Right lung (tissue), 5 donors: Measurements from ENCODE around the gene ISG20. TPM values are rescaled to one million over a fixed set of nuclear protein-coding genes. Genes with fewer than 3 reads are reported as not detected.

Experiments
- DNase-seq, 2 donors: peaks; one replicate each; pipeline ENCODE4 v3.0.0-alpha.2; 2013
- polyA plus RNA-seq, 5 donors: library from polyadenylated mRNA; unstranded; fragments of 120-200 nt; gene quantifications; one replicate each; pipeline versions ENCODE4 v1.2.1 to v1.2.3, GENCODE V29; 2013; ENCODE audit warnings: inconsistent platforms in 1 of 5, low replicate concordance in 1 of 5; ENCODE audit not compliant: insufficient read length in 5 of 5, insufficient read depth in 1 of 5

The ISG20 gene
- polyA plus RNA-seq, 5 donors: 0.79 to 2.6 (median 1.0) TPM

GRCh38 chr15:88653200-88654064 lies 14.6 kb downstream of the ISG20 start:
- no peak for DNase-seq

- DNase-seq: no peak
Measured at GRCh38 chr15:88654430-88655102, 15.8 kb downstream of the ISG20 start.

DNA sequence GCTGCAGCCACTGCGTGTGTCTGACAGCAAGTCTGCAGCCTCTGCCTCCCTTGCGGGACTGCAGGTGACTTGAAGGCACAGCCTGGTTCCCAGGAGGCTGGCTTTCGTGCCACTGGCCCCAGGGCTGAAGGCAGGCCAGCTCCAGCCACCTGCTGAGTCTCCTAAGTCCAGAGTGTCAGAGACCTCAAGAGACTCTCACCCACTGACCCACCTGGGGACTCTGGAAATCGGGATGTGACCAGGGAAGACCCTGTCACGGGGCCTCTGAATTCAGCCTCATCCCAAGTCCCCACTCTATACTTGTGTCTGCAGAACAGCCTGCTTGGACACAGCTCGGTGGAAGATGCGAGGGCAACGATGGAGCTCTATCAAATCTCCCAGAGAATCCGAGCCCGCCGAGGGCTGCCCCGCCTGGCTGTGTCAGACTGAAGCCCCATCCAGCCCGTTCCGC lies 16.3 kb downstream of the ISG20 start:
- no peak for DNase-seq

DNA sequence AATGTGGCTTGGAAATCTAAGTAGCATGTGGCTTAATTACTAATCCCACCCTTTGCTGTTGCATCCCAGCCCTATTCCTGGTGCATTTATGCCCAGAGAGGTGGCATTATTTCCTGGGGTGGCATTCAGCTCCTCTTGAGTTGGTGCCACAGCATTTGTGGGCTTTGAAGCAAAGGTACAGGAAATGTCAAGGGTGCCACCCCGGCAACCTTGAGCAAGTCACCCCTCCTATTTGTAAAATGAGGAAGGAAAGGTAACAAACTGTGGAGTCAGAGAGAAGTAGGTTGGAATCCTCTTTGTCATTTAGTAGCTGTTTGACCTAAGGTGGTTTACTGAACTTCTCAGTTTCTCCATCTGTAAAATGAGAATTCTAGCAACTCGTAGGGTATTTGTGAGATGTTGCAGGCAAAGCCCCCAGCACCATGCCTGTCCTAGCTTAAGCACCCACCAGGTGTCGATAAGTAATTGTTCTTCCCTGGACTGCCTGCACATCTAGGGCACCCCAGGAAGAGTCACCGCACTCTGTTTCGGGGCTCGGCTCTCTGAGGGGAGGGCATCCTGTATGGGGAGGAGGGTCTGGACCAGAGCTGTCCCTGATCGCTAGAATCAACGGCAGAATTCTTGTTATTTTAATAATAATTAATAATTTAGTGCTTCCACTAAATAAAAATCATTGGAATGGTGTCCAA lies 17.1 kb downstream of the ISG20 start:
- DNase-seq: no peak

DNA sequence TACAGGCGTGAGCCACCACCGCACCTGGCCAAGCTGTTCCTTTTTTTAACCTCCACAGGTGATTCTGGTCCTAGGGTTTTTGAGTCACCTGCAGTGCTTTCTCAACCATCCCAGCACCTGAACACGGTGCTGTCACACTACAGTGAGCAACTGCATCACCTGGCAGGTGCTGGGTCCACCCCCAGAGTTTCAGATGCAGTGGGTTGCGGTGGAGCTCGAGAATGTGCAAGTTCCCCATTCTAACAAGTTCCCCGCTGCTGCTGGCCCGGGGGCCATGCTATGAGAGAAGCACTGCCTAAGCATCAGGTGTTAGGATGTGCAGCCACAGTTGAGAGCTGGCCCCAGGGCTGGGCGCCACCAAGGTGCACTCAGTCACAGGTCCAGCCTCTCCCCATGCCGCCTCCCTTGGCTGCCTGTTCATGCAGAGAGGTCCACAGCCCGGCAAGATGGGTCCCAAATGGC lies 18.0 kb downstream of the ISG20 start:
- no peak for DNase-seq

DNA sequence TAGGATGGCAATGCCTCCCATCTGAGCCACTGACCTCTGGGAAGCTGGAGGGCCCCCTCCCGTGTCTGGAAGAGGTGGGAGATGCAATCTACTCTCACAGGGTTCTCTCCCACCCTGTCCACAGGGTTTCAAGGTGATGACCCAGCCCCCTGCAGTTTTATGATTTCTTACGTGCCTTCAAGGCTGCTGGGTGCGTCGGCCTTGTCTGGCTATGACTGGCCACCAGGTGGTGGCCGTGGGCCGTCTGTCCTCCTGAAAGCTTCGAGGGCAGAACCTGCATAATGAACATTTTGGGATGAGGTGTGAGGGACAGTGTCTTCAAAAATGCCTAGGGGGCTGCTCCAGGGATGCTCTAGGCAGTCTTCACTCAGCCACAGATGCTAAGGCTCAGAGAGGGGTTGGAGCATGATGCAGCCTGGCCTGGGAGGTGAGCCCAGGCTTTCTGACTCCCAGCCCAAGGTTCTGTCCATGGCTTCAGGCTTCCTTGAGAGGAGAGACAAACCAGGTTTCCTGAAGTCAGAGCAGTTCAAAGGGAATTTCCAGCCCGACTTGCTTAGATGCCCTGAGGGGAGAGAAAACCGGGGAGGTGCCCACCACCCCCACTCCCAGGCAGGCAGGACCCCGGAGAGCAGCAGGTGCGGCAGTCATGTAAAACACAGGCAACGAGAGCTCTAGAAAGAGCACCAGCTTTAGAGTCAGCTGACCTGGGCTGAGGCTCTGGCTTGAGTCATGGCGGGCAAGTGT lies 18.7 kb downstream of the ISG20 start:
- DNase-seq: no peak

DNA sequence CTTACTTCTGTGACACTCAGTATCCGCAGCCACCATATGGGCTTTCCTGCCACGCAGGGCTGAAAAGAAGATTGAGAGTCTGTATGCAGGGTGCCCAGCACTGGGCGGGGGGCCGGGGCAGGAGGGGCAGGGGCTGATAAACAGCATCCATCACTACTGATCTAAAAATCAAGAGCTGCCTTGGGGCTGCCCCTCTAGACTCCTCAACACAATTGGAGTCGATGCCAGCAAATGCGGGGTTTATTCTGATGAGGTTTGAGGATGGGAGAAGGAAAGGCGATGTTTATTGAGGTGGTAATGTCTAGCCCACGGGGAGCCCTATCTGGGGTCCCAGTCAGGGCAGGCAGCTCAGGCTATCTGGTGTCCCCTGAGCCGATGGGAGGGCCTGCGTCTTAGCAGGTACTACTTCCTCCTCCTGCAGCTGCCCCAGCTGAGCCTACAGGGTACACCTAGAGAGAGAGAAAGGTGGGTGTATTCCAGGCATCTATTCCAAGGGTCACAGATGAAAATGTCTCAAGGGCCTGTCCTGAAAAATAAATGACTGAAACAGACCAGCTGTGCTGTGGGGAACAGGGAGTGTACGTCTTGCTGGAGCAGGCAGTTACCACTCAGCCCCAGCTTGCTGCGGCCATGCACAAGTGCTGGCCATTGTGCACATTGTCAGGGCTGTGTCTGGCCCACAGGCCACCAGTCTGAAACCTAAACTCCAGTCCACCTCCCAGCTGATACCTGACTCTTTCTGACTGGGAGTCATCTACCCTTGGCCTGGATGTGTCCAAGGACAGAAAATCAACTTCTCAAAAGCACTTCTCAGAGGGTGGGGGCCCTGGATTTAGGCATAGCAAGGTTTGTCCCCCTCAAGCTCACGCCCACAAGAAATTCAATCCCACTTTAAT lies 19.5 kb downstream of the ISG20 start:
- no peak for DNase-seq

GRCh38 chr15:88658972-88659931 lies 20.4 kb downstream of the ISG20 start:
- no peak for DNase-seq

GRCh38 chr15:88661041-88661700 lies 22.4 kb downstream of the ISG20 start:
- DNase-seq: no peak

- DNase-seq: no peak
Measured at GRCh38 chr15:88661761-88662556, 23.1 kb downstream of the ISG20 start.

- DNase-seq: no peak
Measured at GRCh38 chr15:88663141-88663621, 24.4 kb downstream of the ISG20 start.

- no peak for DNase-seq
Measured at GRCh38 chr15:88664151-88664778, 25.4 kb downstream of the ISG20 start.

DNA sequence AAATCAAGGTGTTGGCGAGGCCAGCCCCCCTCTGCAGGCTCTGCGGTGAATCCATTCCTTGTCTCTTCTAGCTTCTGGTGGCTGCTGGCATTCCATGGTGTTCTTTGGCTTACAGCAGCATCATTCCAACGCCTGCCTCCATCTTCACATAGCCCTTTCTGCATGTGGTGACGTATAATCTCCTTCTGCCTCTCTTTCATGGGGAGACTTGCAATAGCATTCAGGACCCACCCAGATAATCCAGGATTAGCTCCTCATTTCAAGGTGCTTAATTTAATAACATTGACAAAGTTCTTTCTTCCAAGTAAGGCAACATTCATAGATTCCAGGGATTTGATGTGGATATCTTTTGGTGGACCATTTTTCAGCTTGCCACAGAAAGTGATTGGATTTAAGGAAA lies 35.8 kb downstream of the ISG20 start:
- no peak for DNase-seq

DNA sequence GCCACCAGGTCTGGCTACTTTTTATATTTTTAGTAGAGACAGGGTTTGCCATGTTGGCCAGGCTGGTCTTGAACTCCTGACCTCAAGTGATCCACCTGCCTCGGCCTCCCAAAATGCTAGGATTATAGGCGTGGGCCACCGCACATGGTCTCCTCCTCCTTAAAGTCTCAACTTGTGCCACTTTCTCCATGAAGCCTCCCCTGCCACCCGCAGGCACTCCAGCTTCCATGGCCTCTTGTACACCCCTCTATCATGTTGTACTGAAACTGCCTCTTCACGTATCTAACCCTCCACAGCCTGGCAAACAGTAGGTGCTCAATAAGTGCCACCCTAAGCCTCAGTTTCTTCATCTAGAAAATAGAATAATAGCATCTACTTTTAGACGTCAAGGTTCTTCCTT lies 39.9 kb downstream of the ISG20 start:
- no peak for DNase-seq

DNA sequence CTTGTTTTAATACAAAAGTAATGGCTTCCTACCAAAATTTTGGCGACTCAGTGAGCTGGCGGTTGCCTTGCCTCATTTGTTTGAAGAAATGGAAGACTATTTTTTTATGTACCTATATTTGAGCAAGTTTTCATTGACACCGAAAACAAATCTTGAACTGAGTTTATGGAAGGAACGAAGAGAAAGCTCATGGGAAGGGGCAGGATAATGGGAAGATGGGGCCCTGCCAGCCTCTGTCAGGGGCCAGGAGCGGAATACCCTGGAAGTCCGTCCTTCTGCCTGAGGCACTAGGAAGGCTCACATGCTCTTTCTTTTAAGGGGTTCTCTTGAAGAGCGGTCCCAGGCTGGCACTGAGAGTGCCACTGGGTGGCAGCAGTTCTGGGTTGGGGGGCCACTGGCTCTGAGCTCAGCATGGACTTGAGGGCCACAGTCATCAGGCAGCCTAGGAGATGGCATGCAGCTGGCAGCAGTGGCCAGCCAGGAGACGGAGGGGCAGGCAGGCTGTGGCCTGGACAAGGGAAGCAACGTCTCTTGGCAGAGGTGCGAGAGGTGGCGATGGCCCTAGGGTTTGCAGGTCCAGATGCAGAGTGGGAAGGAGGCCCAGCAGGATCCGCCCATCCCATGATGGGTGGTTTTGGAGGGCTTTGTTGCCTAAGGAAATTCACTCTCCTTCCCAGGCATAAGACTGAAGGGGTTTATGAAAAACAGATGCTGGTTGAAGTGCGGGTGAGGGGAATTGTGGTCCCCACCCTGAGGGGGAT lies 41.6 kb downstream of the ISG20 start:
- no peak for DNase-seq

- DNase-seq: no peak
Measured at GRCh38 chr15:88681610-88682221, 42.9 kb downstream of the ISG20 start.
